H1 (cell line): ENCODE data around the gene TGFBR1. TPM values are rescaled to one million over a fixed set of nuclear protein-coding genes. Genes with fewer than 3 reads are reported as not detected.

Experiments
- CTCF ChIA-PET: fragments of 300-600 bp; sonication (Branson Sonifier 250); formaldehyde crosslinking; loops from one replicate; lab custom pipeline; 2021; ENCODE audit not compliant: partially characterized antibody; lab: Charles Lee
- POLR2A ChIA-PET: fragments of 300-600 bp; sonication (Branson Sonifier 250); formaldehyde crosslinking; loops from one replicate; lab custom pipeline; 2021; ENCODE audit warnings: inconsistent platforms; ENCODE audit not compliant: partially characterized antibody; lab: Charles Lee
- DNase-seq, 2 experiments: peaks; one replicate each; pipeline versions ENCODE4 v3.0.0 to v3.0.0-alpha.2; 2010 to 2022; ENCODE audit warnings: low spot score in 2 of 2, low read depth in 1 of 2, mixed read lengths in 1 of 2
- FAIRE-seq: peaks from 2 replicates; lab custom pipeline; 2011; peaks lifted over from hg19 to GRCh38; lab: Jason Lieb, UNC
- H2AFZ ChIP-seq: 2 replicates; pipeline ENCODE4 v1.8.1; 2012; ENCODE audit warnings: low read length, inconsistent platforms
- H2AK5ac ChIP-seq: 2 replicates; pipeline ENCODE4 v1.6.1; 2013; ENCODE audit warnings: low read depth, low read length
- H2BK120ac ChIP-seq: replicated peaks from 2 replicates; pipeline ENCODE3; 2013; ENCODE audit warnings: low read depth, low read length, inconsistent platforms
- H2BK12ac ChIP-seq: 2 replicates; pipeline ENCODE4 v1.6.1; 2013; ENCODE audit warnings: low read depth, low read length
- H2BK15ac ChIP-seq: 2 replicates; pipeline ENCODE4 v1.6.1; 2013; ENCODE audit warnings: low read length
- H2BK20ac ChIP-seq: 2 replicates; pipeline ENCODE4 v1.6.1; 2013; ENCODE audit warnings: low read length
- H2BK5ac ChIP-seq: 2 replicates; pipeline ENCODE4 v1.6.1; 2013; ENCODE audit warnings: low read depth, low read length
- H3K14ac ChIP-seq: 2 replicates; pipeline ENCODE4 v1.6.1; 2013; ENCODE audit warnings: inconsistent platforms; ENCODE audit not compliant: insufficient read length
- H3K18ac ChIP-seq: 2 replicates; pipeline ENCODE4 v1.6.1; 2013; ENCODE audit warnings: low read length; ENCODE audit errors: extremely low read depth
- H3K23ac ChIP-seq: 2 replicates; pipeline ENCODE4 v1.6.1; 2013; ENCODE audit warnings: inconsistent platforms; ENCODE audit not compliant: insufficient read length
- H3K23me2 ChIP-seq: 2 replicates; pipeline ENCODE4 v1.6.1; 2013; ENCODE audit warnings: low read depth, low read length
- H3K27ac ChIP-seq: 2 replicates; pipeline ENCODE4 v1.6.1; 2011; ENCODE audit warnings: low read depth, low read length, inconsistent platforms
- H3K27me3 ChIP-seq, 4 experiments: replicated peaks in 1 of 4; 1 replicate in 1 of 4; 2 replicates in 3 of 4; pipeline versions ENCODE4 v1.6.1 to v1.8.1; 2011 to 2013; ENCODE audit warnings: low read length in 3 of 4, mild to moderate bottlenecking in 3 of 4, inconsistent platforms in 2 of 4, mixed read lengths in 2 of 4, moderate library complexity in 1 of 4; ENCODE audit not compliant: control insufficient read depth in 3 of 4, insufficient read depth in 3 of 4; ENCODE audit errors: extremely low read depth in 1 of 4
- H3K36me3 ChIP-seq, 4 experiments: 2 replicates each; pipeline versions ENCODE4 v1.6.1 to v1.8.1; 2011 to 2013; ENCODE audit warnings: mild to moderate bottlenecking in 4 of 4, low read length in 3 of 4, moderate library complexity in 2 of 4, control low read depth in 1 of 4, inconsistent platforms in 1 of 4; ENCODE audit not compliant: insufficient read depth in 4 of 4, control insufficient read depth in 2 of 4
- H3K4ac ChIP-seq: replicated peaks from 2 replicates; pipeline ENCODE3; 2013; ENCODE audit warnings: low read length, low read depth, mixed read lengths, inconsistent platforms; ENCODE audit not compliant: insufficient read length
- H3K4me1 ChIP-seq, 4 experiments: replicated peaks in 1 of 4; 1 replicate in 1 of 4; 2 replicates in 3 of 4; pipeline versions ENCODE4 v1.6.1 to v1.8.1; 2011 to 2013; ENCODE audit warnings: low read length in 3 of 4, inconsistent platforms in 2 of 4, mixed read lengths in 1 of 4; ENCODE audit not compliant: insufficient read depth in 4 of 4, control insufficient read depth in 3 of 4
- H3K4me2 ChIP-seq, 2 experiments: 2 replicates each; pipeline versions ENCODE4 v1.6.1 to v1.8.1; 2011 to 2013; ENCODE audit warnings: low read depth in 2 of 2, low read length in 2 of 2, control low read depth in 1 of 2, inconsistent platforms in 1 of 2, mild to moderate bottlenecking in 1 of 2; ENCODE audit not compliant: insufficient read depth in 1 of 2
- H3K4me3 ChIP-seq, 4 experiments: fragments of 200-600, 300-600 bp in 1 of 4; sonication (generic), shearing (Covaris generic), sonication (Bioruptor Twin) in 1 of 4; 2 replicates each; pipeline versions ENCODE4 v1.5.1 to v1.8.1; 2011 to 2016; ENCODE audit warnings: low read length in 4 of 4, low read depth in 3 of 4, control low read depth in 2 of 4, inconsistent platforms in 2 of 4, mild to moderate bottlenecking in 2 of 4, mixed read lengths in 1 of 4, moderate library complexity in 1 of 4; ENCODE audit not compliant: insufficient read depth in 2 of 4; ENCODE audit errors: extremely low read depth in 1 of 4
- H3K56ac ChIP-seq: replicated peaks from 2 replicates; pipeline ENCODE3; 2013; ENCODE audit warnings: low read depth, mild to moderate bottlenecking, mixed read lengths, low read length, inconsistent platforms; ENCODE audit not compliant: insufficient read length
- H3K79me1 ChIP-seq: 2 replicates; pipeline ENCODE4 v1.6.1; 2013; ENCODE audit warnings: low read depth, low read length, control low read depth
- H3K79me2 ChIP-seq, 2 experiments: 2 replicates each; pipeline versions ENCODE4 v1.6.1 to v1.8.1; 2012 to 2013; ENCODE audit warnings: low read length in 2 of 2, mild to moderate bottlenecking in 2 of 2, inconsistent platforms in 1 of 2; ENCODE audit not compliant: insufficient read depth in 2 of 2, control insufficient read depth in 1 of 2
- H3K9ac ChIP-seq, 4 experiments: replicated peaks in 1 of 4; 1 replicate in 1 of 4; 2 replicates in 3 of 4; pipeline versions ENCODE4 v1.6.1 to v1.8.1; 2011 to 2013; ENCODE audit warnings: low read depth in 3 of 4, low read length in 3 of 4, control low read depth in 2 of 4, mild to moderate bottlenecking in 2 of 4, moderate library complexity in 2 of 4, inconsistent platforms in 1 of 4; ENCODE audit errors: extremely low read depth in 1 of 4
- H3K9me3 ChIP-seq, 2 experiments: 2 replicates each; pipeline versions ENCODE4 v1.6.1 to v1.8.1; 2012 to 2013; ENCODE audit warnings: mild to moderate bottlenecking in 2 of 2, moderate library complexity in 2 of 2, control low read depth in 1 of 2, inconsistent platforms in 1 of 2, low read depth in 1 of 2, low read length in 1 of 2, mixed read lengths in 1 of 2; ENCODE audit not compliant: insufficient read depth in 2 of 2
- H4K20me1 ChIP-seq, 2 experiments: replicated peaks in 1 of 2; 2 replicates each; pipeline versions ENCODE3 to v1.8.1; 2011 to 2013; ENCODE audit warnings: inconsistent platforms in 2 of 2, low read length in 2 of 2, mild to moderate bottlenecking in 1 of 2; ENCODE audit not compliant: insufficient read depth in 2 of 2, control insufficient read depth in 1 of 2
- H4K5ac ChIP-seq: 2 replicates; pipeline ENCODE4 v1.6.1; 2013; ENCODE audit warnings: low read length, low read depth, mixed read lengths, inconsistent platforms; ENCODE audit not compliant: insufficient read length
- H4K8ac ChIP-seq: 2 replicates; pipeline ENCODE4 v1.8.0; 2013; ENCODE audit warnings: mild to moderate bottlenecking, moderate library complexity, low read length, inconsistent platforms; ENCODE audit not compliant: insufficient read depth; ENCODE audit errors: extremely low read depth
- H4K91ac ChIP-seq: replicated peaks from 2 replicates; pipeline ENCODE3; 2013; ENCODE audit warnings: low read length, mixed read lengths, inconsistent platforms; ENCODE audit not compliant: insufficient read length
- CHD2 ChIP-seq: IDR thresholded peaks from 2 replicates; pipeline ENCODE4 v1.6.1; 2012; ENCODE audit warnings: low read length, improper control_type of control experiment
- GTF2F1 ChIP-seq: IDR thresholded peaks from 2 replicates; pipeline ENCODE4 v1.6.1; 2012; ENCODE audit warnings: low read depth, low read length, improper control_type of control experiment, borderline replicate concordance
- SIRT6 ChIP-seq: IDR thresholded peaks from one replicate; pipeline ENCODE4 v1.7.1; 2012; ENCODE audit warnings: low read length, inconsistent platforms
- SP4 ChIP-seq: IDR thresholded peaks from 2 replicates; pipeline ENCODE4 v1.6.1; 2012; ENCODE audit warnings: low read length, inconsistent platforms
- YY1 ChIP-seq: IDR thresholded peaks from 2 replicates; pipeline ENCODE4 v1.6.1; 2011; ENCODE audit warnings: low read depth, mild to moderate bottlenecking, low read length
- WGBS, 2 experiments: shearing (Covaris generic) in 1 of 2; methylation state at CpG; one replicate each; pipeline versions ENCODE4 v1.1.6 to v1.1.7; 2013 to 2015; ENCODE audit warnings: low lambda C conversion rate in 2 of 2, mixed read lengths in 2 of 2, inconsistent platforms in 1 of 2, low coverage in 1 of 2, missing lambda C conversion rate in 1 of 2; ENCODE audit not compliant: insufficient replicate concordance in 2 of 2, insufficient coverage in 1 of 2, insufficient read length in 1 of 2; ENCODE audit errors: extremely low coverage in 1 of 2, missing lambda C conversion rate in 1 of 2; 5-methylcytosine and 5-hydroxymethylcytosine counted together
- polyA plus RNA-seq, 7 experiments: library from polyadenylated mRNA; depleted of rRNA in 3 of 7; stranded (reverse) in 5 of 7; unstranded in 2 of 7; fragments of >200 nt in 5 of 7; fragments of 200-250 nt in 2 of 7; gene quantifications; 1 replicate in 5 of 7; 2 replicates in 1 of 7; 4 replicates in 1 of 7; pipeline versions ENCODE4 v1.2.1 to v1.2.3, GENCODE V29; 2011 to 2013; ENCODE audit warnings: missing spikeins in 2 of 7, mixed read lengths in 2 of 7
- total RNA-seq: library from RNA; stranded (reverse); fragmentation: NEBNext Ultra II Directional; extraction: Animal tissue kit (Norgen Biotek cat#: 25700); gene quantifications from 2 replicates; pipeline ENCODE4 v1.2.1, GENCODE V29; 2021
- TF ChIP-seq, protein P1 (sequence below), 3 experiments: IDR thresholded peaks; 1 replicate in 2 of 3; 2 replicates in 1 of 3; pipeline versions ENCODE4 v1.5.1 to v1.6.1; 2011; ENCODE audit warnings: low read length in 3 of 3, mild to moderate bottlenecking in 3 of 3, inconsistent platforms in 2 of 3, low read depth in 1 of 3, moderate library complexity in 1 of 3; ENCODE audit not compliant: insufficient read depth in 1 of 3; ENCODE audit errors: control extremely low read depth in 1 of 3

TGFBR1 gene
- total and polyA plus RNA-seq, 2 of the 8 experiments (the other 6 are each of a cell fraction or from before 2014, with no cell fraction given): 16.8 to 52.4 TPM

DNA sequence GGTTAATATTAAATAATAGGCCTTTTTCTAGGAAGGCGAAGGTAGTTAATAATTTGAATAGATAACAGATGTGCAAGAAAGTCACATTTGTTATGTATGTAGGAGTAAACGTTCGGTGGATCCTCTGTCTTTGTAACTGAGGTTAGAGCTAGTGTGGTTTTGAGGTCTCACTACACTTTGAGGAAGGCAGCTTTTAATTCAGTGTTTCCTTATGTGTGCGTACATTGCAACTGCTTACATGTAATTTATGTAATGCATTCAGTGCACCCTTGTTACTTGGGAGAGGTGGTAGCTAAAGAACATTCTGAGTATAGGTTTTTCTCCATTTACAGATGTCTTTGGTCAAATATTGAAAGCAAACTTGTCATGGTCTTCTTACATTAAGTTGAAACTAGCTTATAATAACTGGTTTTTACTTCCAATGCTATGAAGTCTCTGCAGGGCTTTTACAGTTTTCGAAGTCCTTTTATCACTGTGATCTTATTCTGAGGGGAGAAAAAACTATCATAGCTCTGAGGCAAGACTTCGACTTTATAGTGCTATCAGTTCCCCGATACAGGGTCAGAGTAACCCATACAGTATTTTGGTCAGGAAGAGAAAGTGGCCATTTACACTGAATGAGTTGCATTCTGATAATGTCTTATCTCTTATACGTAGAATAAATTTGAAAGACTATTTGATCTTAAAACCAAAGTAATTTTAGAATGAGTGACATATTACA, 45.7 kb downstream of the TGFBR1 start:
- no peaks in the 10 kb centered on the region for H3K4me1 ChIP-seq
- H4K8ac ChIP-seq: no peak overlapping the region
- H2BK120ac ChIP-seq: no peak overlapping the region
- DNase-seq (no peak), FAIRE-seq (no peak)
- H3K27ac ChIP-seq: no peak overlapping the region
- no peak overlapping the region for H2BK12ac ChIP-seq
- no peak overlapping the region for H4K91ac ChIP-seq
- no peak overlapping the region for H4K5ac ChIP-seq
- H2AK5ac ChIP-seq: no peak overlapping the region
- no peak overlapping the region for H3K4me3 ChIP-seq
- no peak overlapping the region for H2BK5ac ChIP-seq
- H3K23ac ChIP-seq: no peak overlapping the region
- H3K79me2 ChIP-seq: no peaks in the 10 kb centered on the region
- H2BK15ac ChIP-seq: no peak overlapping the region
- H3K9me3 ChIP-seq: no peaks in the 10 kb centered on the region
- no peaks in the 10 kb centered on the region for H4K20me1 ChIP-seq
- no peak overlapping the region for H2AFZ ChIP-seq
- H3K14ac ChIP-seq: no peak overlapping the region
- ChIA-PET CTCF (interaction anchor here (0.7 to 1.6 kb wide), 8 partner anchors 8 to 152 kb away, joined by 3 to 9 read pairs (median 4); no protein-coding TSS in a partner anchor), POLR2A (interaction anchor here (0.6 kb wide), 1 partner anchor 863 kb away, joined by 4 read pairs; no protein-coding TSS in a partner anchor)
- TF ChIP-seq YY1 (no peak), SIRT6 (no peak), CHD2 (no peak), GTF2F1 (no peak), SP4 (no peak)
- TF ChIP-seq, protein P1, sequence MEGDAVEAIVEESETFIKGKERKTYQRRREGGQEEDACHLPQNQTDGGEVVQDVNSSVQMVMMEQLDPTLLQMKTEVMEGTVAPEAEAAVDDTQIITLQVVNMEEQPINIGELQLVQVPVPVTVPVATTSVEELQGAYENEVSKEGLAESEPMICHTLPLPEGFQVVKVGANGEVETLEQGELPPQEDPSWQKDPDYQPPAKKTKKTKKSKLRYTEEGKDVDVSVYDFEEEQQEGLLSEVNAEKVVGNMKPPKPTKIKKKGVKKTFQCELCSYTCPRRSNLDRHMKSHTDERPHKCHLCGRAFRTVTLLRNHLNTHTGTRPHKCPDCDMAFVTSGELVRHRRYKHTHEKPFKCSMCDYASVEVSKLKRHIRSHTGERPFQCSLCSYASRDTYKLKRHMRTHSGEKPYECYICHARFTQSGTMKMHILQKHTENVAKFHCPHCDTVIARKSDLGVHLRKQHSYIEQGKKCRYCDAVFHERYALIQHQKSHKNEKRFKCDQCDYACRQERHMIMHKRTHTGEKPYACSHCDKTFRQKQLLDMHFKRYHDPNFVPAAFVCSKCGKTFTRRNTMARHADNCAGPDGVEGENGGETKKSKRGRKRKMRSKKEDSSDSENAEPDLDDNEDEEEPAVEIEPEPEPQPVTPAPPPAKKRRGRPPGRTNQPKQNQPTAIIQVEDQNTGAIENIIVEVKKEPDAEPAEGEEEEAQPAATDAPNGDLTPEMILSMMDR (IDR thresholded peaks at IDR 0.05; ENCODE audit: control extremely low read depth in 1 of 3, insufficient read depth in 1 of 3, low read depth in 1 of 3, low read length in 3 of 3): no peak
- no peaks in the 10 kb centered on the region for H3K27me3 ChIP-seq
- no peaks in the 10 kb centered on the region for H3K79me1 ChIP-seq
- no peak overlapping the region for H2BK20ac ChIP-seq
- no peak overlapping the region for H3K4ac ChIP-seq
- H3K18ac ChIP-seq: no peak overlapping the region
- WGBS, 2 experiments: 88% methylated on average over 8 of the region's 8 CpGs; no CpG with 5 or more reads in 1 of the 2 experiments
- peaks cover 0 to 34% (median 6%) of the 10 kb centered on the region in 4 experiments; a peak in 6 of 8 replicates for H3K36me3 ChIP-seq
- H3K9ac ChIP-seq: no peak overlapping the region
- H3K56ac ChIP-seq: no peak overlapping the region
- H3K23me2 ChIP-seq: no peaks in the 10 kb centered on the region
- no peak overlapping the region for H3K4me2 ChIP-seq
